ENCODE data around the gene TFPT.

- TF ChIP-seq CTCF (IDR thresholded peaks at IDR 0.05): no peak
- TF ChIP-seq POLR2A (IDR thresholded peaks at IDR 0.05): no peak
Measured at GRCh38 chr19:54156490-54156889, 41.0 kb upstream of the TFPT start.
